HT1080 (cell line): ENCODE data around the gene LFNG. TPM values are rescaled to one million over a fixed set of nuclear protein-coding genes. Genes with fewer than 3 reads are reported as not detected.
"Not testable (repeated sequence)": the region's sequence is repeated elsewhere in the genome, so short reads cannot be mapped to it uniquely, and the experiment has no call there.

Source experiments
- DNase-seq: peaks from one replicate; pipeline ENCODE4 v3.0.0-alpha.2; 2015; ENCODE audit warnings: low read depth
- total RNA-seq: library from RNA; depleted of rRNA; stranded (reverse); fragments of >200 nt; shearing (Covaris generic); gene quantifications from 2 replicates; pipeline ENCODE4 v1.2.3, GENCODE V29; 2014

Gene LFNG
- total RNA-seq, 1 experiment from 2014 or later, result 8.3 TPM

DNA sequence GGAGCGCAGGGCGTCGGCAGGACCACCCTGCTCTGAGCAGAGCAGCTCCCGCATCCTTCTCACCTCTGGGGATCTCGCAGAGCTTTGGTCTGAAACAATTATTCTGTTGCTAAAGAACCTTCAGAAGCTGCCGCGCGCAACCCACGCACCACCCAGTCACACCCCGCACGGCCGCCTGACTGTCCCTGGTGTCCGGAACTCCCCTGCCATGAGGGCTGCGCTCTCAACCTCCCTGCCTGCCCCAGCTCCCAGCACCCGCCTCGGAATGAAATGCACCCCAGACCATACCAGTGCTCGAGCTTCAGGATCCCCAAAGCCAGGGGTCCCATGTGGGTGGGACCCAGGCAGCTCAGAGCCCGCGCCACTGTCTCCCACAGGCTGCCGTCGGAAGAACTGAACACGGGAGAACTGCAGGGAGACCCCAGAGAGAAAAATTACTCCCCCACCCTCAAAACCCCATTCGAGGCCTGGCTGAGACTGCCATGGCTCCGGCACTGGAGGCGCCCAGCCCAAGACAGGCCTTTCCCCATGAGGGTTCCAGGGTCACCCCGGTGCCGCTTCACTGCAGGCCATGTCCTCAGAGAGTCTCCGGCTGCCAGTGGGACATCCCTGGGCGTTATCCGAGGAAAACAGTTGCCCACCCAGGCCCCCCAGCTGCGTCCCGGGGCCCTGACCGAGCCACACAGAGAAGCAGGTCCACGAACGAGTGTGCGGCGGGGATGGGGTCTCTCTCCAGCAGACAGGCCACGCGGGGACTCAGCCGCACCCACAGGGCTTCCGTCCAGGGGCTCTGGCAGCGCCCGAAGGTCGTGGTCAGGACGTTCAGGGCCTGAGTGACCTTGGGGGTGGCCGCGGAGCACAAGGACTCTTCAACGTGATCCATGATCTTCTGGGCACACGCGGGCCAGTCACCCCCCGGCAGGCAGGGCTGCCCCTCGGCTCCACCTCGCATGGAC, 23.6 kb downstream of the LFNG start:
- DNase-seq, result no peak

DNA sequence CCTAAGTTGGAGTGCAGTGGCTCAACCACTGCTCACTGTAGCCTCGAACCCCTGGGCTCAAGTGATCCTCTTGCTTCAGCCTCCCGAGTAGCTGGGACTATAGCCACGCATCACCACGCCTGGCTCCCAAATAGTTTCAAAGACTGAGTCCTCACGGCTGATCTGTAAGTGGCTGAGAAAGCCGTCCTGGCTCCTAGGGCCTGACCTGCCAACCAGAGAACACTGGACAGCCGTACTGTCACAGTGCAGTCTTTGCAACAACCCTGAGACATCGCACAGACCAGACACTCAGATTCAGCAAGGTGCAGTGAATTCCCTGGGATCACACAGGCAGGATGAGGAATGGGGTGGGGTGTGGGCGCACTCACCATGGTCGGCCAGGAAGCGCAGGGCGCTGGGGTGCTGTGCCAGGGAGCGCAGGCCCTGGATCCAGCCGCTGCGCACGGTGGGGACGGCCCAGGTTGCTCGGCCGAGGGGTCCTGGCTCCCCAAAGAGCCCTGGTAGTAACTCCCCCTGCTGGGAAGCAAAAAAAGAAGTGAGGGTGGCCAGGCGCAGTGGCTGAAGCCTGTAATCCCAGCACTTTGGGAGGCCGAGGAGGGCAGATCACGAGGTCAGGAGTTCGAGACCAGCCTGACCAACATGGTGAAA, 25.1 kb downstream of the LFNG start:
- no peak for DNase-seq

DNA sequence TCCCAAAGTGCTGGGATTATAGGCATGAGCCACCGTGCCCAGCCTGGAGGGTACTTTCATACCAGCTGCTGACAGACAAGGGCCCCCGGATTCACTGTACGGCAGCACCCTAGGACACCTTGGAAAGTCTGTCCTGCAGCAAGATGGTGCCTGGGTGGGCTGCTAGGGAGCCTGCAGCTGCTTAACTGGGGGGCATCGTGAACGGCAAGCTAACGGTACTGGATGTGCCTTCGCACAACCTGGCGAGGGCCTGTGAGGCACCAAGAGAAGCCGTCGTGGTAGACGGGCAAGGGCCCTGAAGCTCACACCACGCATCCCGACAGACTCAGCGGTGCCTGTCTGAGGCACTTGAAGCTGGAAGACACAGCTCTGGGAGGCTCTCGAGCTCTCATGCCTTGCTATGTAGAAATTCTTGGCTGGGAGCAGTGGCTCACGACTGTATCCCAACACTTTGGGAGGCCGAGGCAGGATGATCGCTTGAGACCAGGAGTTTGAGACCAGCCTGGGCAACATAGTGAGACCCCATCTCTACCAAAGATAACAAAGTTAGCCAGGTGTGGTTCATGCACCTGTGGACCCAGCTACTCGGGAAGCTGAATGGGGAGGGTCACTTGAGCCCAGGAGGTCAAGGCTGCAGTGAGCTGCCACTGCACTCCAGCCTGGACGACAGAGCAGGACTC, 26.3 kb downstream of the LFNG start:
- no peak for DNase-seq

DNA sequence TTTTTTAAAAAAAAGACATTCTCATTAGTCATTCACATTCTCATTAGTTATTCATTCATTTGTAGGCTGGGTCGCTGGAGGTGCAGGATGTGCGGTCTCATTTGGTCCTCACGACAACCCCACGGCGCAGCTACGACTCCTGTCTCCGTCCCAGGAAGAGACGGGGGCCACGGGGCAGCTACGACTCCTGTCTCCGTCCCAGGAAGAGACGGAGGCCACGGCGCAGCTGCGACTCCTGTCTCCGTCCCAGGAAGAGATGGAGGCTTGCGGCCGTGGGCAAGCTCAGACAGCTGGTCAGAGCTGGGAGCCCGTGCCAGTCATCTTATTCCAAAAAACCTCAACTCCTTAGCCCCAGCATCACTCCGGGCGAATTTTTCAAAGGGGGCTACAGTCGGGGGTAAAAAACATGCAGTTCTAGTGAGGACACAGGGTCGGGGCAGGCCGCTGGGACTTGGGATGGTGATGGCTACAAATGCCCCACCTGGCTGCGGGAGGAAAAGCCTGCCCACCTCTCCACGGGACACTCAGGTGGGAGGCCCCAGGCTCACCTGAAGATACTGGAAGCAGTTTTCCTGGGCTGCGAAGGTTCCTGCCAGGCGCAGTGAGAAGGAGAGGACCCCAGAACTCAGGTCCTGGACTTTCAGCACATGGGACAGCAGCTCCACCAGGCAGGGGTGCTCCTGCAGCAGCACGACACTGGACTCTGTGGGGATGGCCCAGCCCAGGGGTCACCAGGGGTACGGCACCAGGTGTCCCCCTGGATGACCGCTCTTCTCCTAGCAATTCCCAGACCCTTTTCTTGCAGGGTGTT, 27.4 kb downstream of the LFNG start:
- DNase-seq, result no peak

DNA sequence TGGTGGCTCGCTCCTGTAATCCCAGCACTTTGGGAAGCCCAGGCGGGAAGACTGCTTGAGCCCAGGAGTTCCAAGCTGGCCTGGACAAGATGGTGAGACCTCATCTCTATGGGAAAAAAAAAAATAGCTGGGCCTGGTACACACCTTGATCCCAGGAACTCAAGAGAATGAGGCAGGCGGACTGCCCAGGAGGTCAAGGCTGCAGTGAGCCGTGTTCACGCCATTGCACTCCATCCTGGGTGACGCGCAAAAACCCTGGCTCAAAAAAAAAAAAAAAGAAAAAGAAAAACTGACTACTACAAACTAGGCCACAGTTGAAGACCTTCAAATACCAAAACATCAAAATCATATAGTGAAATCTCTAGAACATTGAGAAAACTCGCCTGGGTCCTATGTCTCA, 31.8 kb downstream of the LFNG start:
- DNase-seq, result no peak

DNA sequence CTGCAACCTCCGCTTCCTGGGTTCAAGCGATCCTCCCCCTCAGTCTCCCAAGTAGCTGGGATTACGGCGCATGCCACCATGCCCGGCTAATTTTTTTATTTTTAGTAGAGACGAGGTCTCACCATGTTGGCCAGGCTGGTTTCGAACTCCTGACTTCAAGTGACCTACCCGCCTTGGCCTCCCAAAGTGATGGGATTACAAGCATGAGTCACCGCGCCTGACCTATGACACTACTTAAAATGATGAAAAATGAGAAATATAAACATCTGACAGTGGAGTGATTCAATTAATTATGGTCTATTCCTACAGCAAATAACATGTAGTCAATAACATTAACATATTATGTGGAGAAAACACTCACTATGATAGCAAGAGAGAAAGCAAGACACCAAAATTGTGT, 33.5 kb downstream of the LFNG start:
- DNase-seq, result no peak

DNA sequence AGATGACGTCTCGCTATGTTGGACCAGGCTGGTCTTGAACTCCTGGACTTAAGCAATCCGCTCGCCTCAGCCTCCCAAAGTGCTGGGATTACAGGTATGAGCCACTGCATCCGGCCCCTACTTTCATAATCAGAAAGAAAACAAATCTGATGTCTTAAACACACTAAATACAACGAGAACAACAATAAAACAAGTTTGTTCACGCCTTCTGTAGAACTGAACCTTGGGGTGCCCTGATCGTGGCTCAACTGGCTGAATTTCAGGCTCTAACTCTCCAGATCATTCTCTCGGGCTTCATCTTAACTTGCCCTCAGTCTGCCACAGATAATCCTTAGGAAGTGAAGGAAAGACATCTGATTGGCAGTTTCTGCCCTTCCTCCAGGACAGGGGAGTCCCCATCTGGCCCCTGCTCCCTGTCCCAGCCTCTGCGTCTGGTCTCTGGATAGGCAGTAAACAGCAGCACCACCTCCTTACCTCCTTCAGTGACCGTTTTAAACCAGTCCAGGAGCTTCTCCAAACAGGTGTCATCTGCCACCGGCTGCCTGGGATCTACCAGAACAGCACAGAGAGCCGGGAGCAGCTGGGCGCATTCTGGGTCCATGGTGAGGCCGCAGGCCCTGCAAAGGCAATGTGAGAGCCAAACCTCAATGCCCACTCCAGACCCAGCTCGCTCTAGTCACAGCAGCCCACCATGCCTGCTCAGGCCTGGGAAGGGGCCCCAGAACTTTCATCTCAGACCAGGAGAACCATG, 34.4 kb downstream of the LFNG start:
- no peak for DNase-seq

DNA sequence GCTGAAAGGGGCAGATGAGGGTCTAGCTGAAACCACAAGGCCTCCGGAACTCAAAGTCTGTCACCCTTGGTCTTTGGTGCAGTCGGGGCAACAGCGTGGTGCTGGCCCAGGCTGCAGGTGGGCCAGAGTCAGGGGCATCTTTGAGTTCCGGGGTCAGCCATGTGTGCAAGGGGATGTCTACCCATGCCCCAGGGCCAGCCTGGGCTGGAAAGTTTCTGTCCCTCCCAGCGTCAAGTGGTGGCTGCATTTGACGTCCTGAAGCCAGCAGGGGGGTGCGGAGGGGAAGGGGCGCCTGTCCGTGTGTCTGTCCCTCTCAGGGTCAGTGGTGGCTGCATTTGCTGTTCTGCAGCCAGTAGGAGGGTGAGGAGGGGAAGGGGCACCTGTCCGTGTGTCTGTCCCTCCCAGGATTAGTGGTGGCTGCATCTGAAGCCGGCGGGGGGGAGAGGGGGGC, 35.1 kb downstream of the LFNG start:
- no peak for DNase-seq

DNA sequence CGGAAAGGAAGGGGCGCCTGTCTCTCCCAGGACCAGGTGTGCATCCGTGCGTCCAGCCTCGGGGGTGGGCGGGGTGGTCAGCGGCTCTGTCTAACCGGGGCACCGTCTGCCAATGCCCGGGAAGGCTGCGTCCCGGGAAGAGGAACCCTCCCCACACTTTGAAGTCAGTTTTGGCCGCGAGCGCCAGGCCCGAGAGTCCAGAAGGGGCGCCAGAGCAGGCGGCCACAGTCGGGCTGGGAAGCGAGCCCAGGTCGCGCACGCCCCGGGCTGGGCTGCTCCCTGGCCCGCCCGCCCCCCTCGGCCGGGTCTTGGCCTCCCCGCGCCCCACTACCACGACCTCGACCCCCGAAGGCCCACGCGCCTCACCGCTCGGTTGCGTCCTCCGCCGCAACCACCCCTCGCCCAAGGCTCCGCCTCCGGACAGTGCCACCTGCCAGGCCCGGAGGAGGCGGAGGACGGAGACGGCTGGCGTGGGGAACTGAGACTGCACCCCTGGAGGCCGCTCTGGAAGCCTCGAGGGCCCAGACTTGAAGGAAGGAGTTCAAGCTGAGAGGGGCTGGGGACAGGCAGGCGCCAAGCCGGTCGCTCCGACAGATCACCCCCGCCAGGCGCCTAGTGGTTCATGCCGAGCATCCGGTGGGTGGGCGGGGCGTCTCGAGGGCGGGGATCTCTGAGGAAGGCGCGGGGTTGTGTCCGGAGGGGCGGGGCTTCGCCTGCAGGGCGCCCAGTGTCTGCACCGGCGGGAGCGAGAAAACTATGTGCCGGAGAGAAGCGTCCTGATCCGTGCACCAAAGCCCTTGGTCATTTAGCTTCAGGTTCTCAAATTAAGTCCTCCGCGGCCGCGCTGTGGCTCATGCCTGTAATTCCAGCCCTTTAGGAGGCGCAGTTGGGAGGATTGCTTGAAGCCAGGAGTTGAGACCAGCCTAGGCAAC, 35.8 kb downstream of the LFNG start, which contains the start of gene BRAT1:
Gene BRAT1 (minus strand): TSS at position 404 of the 932 bp plus-strand sequence. CDS start 1,093 bp downstream, outside the sequence.
- DNase-seq, result peak; percentile 95

DNA sequence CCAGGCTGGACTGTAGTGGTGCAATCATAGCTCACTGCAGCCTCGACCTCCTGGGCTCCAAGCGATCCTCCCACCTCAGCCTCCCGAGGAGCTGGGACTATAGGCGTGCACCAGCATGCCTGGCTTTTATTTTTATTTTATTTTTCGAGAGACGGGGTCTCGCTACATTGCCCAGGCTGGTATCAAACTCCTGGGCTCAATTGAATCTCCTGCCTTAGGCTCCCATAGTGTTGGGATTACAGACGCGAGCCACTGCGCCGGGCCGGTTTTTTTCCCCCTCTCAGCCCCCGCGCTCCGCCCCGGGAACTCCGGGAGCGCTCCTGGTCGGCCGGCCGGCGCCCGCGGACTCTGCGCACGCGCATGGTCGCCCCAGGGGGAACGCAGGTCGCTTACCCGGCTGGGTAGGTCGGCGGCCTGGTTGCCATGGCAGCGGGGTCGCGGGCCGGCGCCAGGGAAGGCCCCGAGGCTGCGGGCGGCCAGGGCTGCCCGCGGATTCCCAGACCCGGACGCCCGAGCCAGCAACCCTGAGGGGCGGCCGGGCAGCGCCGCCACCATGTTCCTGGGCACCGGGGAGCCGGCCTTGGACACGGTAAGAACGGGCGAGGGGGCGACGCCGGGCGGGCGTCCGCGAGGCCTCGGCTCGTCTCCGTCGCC, 39.2 kb downstream of the LFNG start, which contains the start of gene IQCE:
Gene IQCE (plus strand): TSS at position 351 of the 654 bp plus-strand sequence. CDS start 203 bp downstream, at position 554.
- peak; percentile 84 for DNase-seq

DNA sequence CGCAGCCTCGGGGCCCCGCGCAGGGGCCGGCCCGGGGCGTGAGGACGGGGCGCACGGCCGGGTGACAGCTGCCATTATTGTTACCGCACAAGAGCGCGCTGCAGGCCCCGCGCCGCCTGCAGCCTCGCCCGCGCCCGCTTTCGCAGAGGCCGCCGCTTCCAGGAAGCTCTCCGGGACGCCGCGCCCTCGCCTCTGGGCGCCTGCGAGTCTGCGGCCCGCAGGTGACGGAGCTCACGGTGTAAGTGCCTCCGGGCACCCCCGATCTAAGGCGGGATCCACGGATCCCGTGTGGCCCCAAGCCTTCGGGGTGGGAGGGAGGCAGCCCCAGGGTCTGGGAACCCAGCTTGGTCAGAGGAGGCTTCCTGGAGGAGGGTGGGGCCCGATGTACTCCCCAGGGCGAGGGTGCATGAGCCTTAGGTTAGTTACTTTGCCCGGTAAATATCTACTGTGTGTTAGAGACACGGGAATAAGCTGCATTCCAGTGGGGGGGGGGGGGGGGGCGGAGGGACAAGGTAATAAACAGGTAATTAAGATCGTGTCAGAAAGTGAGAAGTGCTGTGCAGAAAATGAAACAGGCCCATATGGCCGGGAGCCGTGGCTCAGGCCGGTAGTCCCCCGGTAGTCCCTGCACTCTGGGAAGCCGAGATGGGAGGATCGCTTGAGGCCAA, 39.8 kb downstream of the LFNG start:
- no peak for DNase-seq

DNA sequence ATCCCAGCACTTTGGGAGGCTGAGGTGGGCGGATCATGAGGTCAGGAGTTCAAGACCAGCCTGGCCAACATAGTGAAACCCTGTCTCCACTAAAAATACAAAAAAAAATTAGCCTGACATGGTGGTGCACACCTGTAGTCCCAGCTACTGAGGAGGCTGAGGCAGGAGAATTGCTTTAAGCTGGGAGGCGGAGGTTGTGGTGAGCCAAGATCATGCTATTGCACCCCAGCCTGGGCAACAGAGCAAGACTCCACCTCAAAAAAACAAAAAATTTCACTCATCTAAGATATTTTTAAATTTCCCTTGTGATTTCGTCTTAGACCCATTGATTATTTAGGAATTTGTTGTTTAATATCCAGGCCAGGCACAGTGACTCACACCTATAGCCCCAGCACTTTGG, 44.4 kb downstream of the LFNG start:
- DNase-seq, result not testable (repeated sequence)

DNA sequence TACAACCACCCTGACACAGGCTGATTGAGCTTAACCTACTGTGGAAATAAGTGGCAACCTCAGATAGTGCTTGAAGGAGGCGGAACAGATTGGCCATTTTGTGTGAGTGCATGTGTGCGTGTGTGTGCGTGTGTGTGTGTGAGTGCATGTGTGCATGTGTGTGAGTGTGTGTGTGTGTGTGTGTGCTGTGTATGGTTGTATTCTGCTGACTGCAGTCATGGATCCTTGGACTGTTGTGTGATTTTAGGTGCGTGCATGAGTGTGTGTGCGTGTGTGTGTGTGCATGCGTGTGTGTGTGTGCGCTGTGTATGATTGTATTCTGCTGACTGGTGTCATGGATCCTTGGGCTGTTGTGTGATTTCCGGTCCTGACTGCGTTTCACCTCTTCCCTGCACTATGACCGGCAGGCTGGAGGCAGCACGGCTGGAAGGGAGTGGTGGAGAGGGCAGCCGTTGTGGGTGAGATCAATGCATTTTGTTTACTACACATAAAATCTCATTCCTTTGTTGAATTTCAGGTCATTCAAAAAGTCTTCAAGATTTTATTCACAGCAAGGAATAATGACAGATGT, 45.5 kb downstream of the LFNG start:
- no peak for DNase-seq

DNA sequence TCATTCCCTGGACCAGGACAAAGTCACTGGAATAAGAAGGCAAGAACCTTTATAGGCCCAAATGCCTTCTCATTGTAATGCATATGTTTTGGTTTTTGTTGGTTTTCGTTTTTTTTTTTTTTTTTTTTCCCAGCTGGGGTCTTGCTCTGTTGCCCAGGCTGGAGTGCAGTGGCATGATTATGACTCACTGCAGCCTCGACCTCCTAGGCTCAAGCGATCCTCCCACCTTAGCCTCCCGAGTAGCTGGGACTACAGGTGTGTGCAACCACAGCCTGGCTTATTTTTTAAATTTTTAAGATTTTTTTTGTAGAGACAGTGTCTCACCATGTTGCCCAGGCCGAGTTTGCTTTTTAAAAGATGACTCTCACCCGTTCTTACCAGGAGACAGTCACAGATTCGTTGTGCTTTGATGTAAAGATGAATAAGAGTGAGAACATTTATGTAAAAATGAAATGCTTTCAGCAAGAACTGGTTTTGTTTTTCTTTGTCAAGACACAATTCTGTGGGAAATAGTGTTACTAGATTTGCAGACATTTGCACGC, 46.8 kb downstream of the LFNG start:
- DNase-seq, result no peak

DNA sequence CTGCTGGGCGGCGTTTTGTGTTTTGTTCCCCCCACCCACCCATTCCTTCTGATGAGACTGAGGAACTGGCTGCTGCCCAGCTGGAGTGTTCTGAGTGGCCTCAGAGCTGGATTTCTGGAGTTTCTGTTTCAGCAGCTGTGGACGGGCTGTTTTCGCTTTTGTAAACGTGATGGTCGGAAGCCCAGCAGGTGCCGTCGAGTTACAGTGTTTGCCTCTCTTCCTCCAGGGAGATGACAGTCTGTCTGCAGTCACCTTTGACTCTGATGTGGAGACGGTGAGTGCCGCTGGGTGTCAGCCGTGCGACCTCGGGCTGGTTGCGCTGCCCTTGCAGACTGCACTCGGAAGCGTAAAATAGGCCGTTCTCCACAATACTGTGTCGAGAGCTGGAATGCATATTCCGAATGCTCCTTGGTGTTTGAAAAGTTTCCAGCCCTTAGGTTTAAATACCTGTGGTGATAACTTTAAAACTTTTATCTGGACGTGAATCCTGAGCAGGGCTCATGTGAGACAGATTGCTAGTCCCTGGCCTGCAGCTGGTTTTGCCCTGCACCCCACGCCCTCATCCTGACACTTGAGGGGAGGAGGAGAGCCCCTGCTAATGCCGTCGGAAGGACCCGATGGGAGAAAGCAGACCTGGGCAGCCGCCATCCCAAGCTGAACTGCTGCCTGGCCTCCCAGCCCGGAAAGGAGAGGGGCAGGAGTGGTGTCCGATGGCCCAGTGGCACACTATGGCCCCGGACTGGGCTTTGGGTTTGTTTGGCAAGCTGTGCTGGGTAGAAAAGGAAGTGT, 47.5 kb downstream of the LFNG start:
- DNase-seq, result no peak

DNA sequence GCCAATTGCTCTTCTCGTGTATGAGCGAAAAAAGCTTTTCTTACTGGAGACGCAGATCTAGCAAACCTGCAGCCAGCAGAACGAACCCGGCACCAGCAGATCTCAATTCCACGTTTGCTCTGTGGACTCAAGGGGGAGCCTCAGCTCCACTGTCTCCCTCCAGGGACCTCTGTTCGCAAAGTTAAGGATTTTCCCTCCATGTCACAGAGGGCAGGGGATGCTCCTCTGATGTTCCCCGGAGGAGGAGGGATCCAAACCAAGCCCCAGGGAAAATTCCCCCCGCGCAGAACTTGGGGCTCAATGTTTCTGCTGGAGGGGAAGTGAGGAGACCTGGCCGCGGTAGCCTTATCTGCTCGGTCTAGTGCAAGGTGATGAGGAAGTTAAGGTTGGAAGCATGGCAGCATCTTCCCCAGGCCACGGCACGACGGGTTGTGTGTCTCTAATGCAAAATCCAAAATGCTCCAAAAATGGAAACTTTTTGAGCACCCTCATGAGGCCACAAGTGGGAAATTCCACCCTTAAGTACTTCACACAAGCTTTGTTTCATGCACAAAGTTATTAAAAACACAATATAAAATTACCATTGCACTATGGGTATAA, 48.2 kb downstream of the LFNG start:
- DNase-seq, result no peak
